Stimulated activated CD8-positive, alpha-beta memory T cell treated with anti-CD3 and anti-CD28 coated beads, Interleukin-4, amount 100 ng/mL, for 48 hours (primary cell): ENCODE data around the gene SZRD1.

Experiments
- DNase-seq: peaks from one replicate; pipeline ENCODE4 v3.0.0-alpha.2; 2020

The SZRD1 gene

GRCh38 chr1:16367968-16368890, 1.2 kb downstream of the SZRD1 start:
- no peak for DNase-seq

DNA sequence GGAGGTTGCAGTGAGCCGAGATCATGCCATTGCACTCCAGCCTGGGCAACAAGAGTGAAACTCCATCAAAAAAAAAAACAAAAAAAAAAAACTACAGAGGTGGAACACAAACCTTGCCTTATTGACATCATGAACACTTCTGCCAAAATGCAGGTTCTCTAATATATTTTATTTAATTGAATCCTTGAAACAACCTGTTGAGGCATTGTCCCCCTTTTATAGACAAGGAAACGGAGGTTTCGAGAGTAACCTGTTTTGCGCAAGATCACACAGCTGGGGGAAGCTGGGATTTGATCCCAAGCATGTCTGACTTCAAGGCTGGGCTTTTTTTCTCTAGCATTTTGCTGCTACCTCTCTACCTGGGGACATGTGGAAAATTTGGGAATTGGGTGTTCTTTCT, 2.8 kb downstream of the SZRD1 start:
- no peak for DNase-seq

DNA sequence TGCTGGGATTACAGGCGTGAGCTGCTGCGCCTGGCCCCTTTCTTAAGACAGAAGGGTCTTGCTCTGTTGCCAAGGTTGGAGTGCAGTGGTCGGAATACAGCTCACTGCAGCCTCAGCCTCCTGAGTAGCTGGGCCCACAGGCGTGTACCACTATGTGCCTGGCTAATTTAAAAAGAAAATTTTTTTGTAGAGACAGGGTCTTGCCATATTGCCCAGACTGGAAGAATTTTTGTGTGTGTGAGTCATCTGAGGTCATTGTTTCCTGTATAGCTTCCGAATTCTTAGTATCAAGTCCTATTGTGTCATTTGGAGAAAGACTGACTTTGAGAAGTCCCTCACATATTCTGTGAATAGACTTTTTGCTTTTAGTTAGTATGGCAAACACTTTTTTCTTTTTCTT, 4.7 kb downstream of the SZRD1 start:
- DNase-seq, result no peak

DNA sequence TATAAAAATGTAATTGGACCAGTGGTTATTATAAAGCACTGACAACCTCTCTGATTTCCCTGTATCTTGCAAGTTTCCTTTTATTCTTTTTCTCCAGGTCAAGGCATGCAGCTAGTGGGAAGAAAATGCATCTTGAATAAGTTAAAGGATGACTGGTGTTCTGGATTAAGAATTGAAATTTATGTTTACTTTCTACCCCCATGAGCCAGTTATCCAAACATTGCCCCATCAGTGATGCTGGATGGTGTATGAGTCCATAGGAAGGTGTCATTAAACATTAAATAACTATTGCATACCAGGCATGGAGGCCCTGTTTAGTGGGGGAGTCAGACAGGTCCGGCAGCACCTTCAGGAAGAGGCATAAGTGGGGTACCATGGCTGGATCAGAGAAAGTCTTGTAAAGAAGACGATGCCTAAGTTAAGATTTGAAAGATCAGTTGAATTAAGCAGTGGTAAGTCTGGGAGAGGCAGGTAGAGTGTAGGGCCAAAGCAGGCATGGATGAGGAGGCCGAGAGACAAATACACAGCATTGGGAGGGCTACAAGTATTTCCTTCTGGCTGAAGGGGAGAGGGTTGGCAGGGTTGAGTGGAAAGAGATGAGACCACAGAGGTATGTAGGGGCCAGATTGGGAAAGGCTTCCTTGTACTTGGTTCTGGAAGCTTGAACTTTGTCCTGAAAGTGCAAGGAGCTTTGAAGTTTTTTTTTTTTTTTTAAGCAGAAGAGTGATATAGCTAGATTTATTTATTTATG, 5.7 kb downstream of the SZRD1 start:
- DNase-seq, result no peak

GRCh38 chr1:16374266-16374665, 7.2 kb downstream of the SZRD1 start:
- no peak for DNase-seq

GRCh38 chr1:16375521-16376340, 8.7 kb downstream of the SZRD1 start:
- DNase-seq, result no peak

- DNase-seq, result no peak
Measured at GRCh38 chr1:16376971-16377370, 9.9 kb downstream of the SZRD1 start.

GRCh38 chr1:16378443-16378842, 11.4 kb downstream of the SZRD1 start:
- no peak for DNase-seq

- no peak for DNase-seq
Measured at GRCh38 chr1:16380868-16381267, 13.8 kb downstream of the SZRD1 start.

DNA sequence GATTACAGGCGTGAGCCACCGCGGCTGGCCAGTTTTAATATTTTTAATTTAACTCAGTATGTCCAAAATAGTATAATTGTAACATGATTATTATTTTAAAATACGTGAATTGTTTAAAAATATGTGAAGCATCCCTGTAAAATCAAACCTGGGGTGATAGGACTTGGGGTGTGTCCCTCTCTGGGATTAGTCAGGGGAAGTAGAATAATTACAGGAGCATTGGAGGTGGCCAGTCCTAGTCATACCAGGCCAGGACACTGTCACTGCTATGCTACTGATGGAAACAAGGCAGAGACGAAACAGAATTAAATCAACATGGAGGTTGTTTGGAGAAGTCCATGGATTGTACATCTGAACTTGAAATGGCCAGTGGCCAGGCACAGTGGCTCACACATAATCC, 16.8 kb downstream of the SZRD1 start:
- DNase-seq, result no peak

DNA sequence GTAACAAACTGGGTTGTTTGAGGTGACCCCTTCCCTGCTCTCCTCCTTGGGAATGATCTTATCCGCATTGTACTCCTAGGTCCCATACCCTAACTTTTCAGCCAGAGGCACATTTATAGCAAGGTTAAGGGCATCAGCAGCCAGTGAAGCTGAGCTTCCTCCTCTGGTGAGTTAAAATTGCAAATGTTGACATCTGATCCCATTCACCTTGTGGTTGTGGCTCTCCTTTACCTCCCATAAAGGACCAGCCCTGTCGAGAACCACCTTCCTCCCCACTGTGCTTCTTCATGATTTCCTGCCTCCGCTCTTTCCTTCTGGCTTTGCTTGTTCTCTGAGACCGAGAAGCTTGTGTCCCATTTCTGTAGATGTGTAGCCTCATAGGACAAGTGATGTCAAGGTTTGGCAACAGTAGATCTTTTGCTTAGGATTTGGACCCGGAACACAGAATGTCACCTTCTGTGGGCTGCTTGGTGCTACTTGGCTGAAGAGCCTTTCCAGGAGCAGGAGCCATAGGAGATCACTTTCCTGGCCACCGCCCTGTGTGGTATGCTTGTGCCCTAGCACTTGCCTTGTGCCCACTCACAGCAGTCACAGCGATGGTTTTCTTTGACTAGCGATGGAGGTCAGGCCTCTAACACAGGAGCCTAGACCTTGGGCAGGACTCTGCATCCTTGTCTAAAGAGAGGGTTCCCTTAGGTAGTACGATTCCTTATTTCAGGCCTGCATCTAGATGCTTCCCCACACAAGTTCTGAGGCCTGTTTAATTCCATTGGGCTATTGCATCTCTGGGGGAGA, 18.8 kb downstream of the SZRD1 start:
- DNase-seq, result no peak

GRCh38 chr1:16386454-16387113, 19.5 kb downstream of the SZRD1 start:
- no peak for DNase-seq

- no peak for DNase-seq
Measured at GRCh38 chr1:16387201-16388188, 20.5 kb downstream of the SZRD1 start.

GRCh38 chr1:16391411-16391810, 24.4 kb downstream of the SZRD1 start:
- DNase-seq, result no peak

DNA sequence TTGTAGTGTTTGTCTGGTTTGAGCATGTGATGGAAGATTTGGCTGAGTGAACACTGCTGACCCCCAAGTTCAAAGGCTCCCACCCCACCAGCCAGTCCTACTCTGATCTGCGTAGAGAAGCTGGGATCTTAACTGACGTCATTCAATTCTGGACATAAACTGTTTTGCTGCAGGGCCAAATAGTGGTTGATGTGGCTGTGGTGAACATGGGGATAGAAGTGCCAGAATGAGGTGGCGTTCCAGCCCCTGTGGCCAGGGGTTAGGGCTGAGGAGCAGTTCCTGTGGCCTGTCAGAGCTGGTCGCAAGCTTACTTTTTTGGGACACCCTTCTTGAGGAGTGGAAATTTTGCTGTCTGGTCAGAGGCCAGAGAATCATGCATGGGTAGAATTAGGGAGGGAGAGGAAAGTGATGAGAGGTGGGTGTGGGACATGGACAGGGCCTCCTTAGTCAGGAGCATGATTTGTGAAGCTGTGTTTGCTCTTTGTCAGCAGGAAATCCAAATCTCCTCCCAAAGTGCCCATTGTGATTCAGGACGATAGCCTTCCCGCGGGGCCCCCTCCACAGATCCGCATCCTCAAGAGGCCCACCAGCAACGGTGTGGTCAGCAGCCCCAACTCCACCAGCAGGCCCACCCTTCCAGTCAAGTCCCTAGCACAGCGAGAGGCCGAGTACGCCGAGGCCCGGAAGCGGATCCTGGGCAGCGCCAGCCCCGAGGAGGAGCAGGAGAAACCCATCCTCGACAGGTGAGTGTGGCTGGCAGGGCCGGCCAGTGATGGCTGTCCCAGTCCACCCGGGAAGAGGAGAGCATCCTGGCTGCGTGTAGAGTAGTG, 25.9 kb downstream of the SZRD1 start:
- no peak for DNase-seq

- DNase-seq, result no peak
Measured at GRCh38 chr1:16393570-16394521, 26.8 kb downstream of the SZRD1 start.

DNA sequence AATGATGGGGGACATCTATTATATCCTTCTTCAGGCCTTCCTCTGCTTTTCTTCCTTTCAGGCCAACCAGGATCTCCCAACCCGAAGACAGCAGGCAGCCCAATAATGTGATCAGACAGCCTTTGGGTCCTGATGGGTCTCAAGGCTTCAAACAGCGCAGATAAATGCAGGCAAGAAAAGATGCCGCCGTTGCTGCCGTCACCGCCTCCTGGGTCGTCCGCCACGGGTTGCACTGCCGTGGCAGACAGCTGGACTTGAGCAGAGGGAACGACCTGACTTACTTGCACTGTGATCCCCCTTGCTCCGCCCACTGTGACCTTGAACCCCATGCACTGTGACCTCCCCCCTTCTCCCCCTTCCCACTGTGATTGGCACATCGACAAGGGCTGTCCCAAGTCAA, 27.9 kb downstream of the SZRD1 start:
- no peak for DNase-seq

GRCh38 chr1:16396591-16396990, 29.5 kb downstream of the SZRD1 start:
- DNase-seq, result no peak
